Omental fat pad (tissue), 4 donors: ENCODE measurements around the gene CNOT11. TPM values are rescaled to one million over a fixed set of nuclear protein-coding genes. Genes with fewer than 3 reads are reported as not detected.

Source experiments
- ATAC-seq: fragments of 150-250 bp; one replicate; pipeline ENCODE4 v1.9.1; 2016; ENCODE audit warnings: mild to moderate bottlenecking, moderate library complexity; ENCODE audit not compliant: low FRiP score
- DNase-seq: peaks from one replicate; pipeline ENCODE4 v3.0.0-alpha.2; 2019; ENCODE audit warnings: low spot score
- CTCF ChIP-seq, 3 donors: fragments of 450-650 bp; IDR thresholded peaks; one replicate each; pipeline ENCODE4 v1.5.1; 2016 to 2017; ENCODE audit warnings: antibody characterized with exemption in 3 of 3, mild to moderate bottlenecking in 3 of 3, moderate library complexity in 2 of 3
- total RNA-seq, 4 donors: library from RNA; depleted of rRNA; stranded (reverse); fragments of >200 nt; gene quantifications; one replicate each; pipeline ENCODE4 v1.1.0, GENCODE V29; 2016

The CNOT11 gene
- total RNA-seq, 4 donors from 2014 or later: 18.4 to 28.5 (median 22.8) TPM

DNA sequence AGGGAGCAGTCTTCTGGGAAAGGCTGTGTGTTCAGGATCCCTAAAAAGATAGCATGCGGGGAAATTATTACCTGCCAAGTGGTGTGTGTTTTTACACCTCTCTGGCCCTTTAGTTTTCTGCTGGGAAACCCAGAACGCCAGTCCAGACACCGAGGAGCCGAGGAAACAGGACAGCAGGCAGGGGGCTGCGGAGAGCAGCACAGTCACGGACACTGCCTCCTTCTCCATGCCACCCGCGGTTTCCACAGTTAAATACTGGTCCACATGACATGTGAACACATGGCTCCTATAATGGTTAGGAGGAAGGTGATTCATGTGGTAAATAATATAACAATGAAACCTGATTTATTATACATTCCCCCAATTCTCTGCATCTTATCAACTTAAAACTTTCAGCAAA is 20.4 kb downstream of the CNOT11 start:
- no peak for DNase-seq
- no peak for TF ChIP-seq CTCF (IDR thresholded peaks at IDR 0.05)
- ATAC-seq: no peak

GRCh38 chr2:101274142-101274541 is 21.5 kb downstream of the CNOT11 start:
- DNase-seq (no peak), ATAC-seq (no peak)
- no peak for TF ChIP-seq CTCF (IDR thresholded peaks at IDR 0.05)

- ATAC-seq: no peak
- DNase-seq: no peak
- TF ChIP-seq CTCF (IDR thresholded peaks at IDR 0.05): no peak
These were observed 24.4 kb downstream of the CNOT11 start for GRCh38 chr2:101277111-101277510.

DNA sequence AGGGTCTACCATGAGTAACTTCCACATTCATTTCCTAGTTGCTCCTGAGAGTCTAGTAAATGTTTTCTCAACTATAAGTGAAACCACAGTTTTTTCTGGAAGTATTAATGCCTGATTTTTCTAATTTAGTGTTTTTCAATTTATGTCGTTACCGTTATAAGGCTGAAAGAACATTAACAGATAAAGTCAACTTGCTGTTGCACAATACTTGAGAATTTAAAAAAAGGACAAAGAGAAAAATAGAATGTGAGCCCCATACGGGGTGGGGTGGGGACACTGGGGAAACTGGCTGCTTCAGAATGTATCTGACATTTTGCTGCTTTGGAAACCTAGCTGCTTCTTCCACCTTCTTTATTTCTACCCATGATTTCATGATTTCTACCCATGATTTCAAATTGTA is 26.2 kb downstream of the CNOT11 start:
- TF ChIP-seq CTCF (IDR thresholded peaks at IDR 0.05): no peak
- ATAC-seq: no peak
- no peak for DNase-seq

DNA sequence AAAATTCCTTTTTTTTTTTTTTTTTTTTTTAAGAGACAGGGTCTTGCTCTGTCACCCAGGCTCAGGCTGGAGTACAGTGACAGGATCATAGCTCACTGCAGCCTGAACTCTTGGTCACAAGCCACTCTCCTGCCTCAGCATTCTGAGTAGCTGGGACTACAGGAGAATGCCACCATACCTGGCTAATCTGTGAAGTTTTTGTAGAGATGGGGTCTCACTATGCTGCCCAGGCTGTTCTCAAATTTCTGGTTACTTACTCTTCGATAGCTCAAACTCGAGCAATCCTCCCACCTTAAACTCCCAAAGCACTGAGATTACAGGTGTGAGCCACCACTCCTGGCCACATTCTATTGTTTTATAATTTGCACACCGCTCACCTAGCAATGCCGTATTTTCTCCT is 28.8 kb downstream of the CNOT11 start:
- TF ChIP-seq CTCF (IDR thresholded peaks at IDR 0.05): no peak
- ATAC-seq (no peak), DNase-seq (no peak)

- TF ChIP-seq CTCF (IDR thresholded peaks at IDR 0.05): no peak
- ATAC-seq (no peak), DNase-seq (no peak)
These were observed 30.3 kb downstream of the CNOT11 start for GRCh38 chr2:101282980-101283379.

DNA sequence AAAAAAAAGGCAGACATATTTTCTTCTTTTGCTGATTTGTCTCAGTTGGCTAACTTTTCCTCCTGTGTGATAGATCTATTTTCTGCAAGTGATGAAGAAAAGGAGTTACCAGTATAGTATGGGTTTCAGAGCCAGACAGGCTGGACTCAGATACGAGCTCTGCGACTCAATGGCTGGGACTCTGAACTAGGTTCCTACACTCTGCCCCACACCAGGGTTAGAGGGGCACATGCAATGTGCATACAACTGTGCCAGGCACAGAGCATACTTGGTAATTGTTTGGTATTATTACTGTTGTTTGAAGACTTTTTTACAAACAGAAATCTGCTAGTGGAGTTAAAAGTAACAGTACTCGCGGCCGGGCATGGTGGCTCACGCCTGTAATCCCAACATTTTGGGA is 34.0 kb downstream of the CNOT11 start:
- ATAC-seq (no peak), DNase-seq (no peak)
- no peak for TF ChIP-seq CTCF (IDR thresholded peaks at IDR 0.05)
